NCI-H2029 treated with DMSO at 0.1 percent for 48 hours (cell line): ENCODE data around the gene KCNAB1.
"Not testable (repeated sequence)": the region's sequence is repeated elsewhere in the genome, so short reads cannot be mapped to it uniquely, and the experiment has no call there.

Experiments
- DNase-seq: peaks from one replicate; lab custom pipeline; 2025; lab: John Stamatoyannopoulos, UW

The KCNAB1 gene

DNA sequence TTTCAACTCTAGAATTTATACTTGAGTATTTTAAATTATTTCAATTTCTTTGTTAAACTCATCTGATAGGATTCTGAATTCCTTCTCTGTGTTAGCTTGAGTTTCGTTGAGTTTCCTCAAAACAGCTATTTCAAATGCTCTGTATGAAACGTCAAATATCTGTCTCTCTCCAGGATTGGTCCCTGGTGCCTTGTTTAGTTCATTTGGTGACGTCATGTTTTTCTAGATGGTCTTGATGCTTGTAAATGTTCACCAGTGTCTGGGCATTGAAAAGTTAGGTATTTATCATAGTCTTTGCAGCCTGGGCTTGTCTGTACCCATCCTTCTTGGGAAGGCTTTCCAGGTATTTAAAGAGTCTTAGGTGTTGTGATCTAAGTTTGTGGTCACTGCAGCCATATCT lies 151.1 kb downstream of the KCNAB1 start:
- no peak for DNase-seq

DNA sequence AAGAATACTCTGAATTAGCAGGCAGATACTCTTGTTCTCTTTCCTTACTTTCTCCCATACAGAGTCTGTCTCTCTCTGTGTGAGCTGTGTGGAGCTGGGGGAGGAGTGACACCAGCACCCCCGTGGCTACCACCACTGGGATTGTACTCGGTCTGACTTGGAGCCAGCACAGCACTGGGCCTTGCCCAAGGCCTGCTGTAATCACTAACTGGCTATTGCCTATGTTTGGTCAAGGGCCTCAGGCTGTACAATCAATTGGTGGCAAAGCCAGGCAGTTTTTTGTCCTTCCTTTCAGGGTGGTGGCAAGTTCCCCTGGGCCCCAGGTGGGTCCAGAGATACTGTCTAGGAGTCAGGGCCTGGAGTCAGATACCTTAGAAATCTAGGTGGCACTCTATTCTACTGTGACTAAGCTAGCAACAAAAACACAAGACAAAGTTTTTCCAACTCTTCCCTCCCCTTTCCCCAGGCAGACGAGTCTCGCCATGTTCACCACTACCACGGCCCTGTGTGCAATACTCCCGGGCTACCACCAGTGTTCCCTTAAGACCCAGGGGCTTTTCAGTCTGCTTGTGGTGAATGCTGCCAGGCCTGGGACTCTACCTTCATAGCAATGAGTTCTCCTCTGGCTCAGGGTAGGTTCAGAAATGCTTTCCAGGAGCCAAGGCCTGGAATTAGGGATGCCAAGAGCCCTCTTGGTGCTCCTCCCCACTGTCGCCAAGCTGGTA lies 151.8 kb downstream of the KCNAB1 start:
- DNase-seq = no peak

DNA sequence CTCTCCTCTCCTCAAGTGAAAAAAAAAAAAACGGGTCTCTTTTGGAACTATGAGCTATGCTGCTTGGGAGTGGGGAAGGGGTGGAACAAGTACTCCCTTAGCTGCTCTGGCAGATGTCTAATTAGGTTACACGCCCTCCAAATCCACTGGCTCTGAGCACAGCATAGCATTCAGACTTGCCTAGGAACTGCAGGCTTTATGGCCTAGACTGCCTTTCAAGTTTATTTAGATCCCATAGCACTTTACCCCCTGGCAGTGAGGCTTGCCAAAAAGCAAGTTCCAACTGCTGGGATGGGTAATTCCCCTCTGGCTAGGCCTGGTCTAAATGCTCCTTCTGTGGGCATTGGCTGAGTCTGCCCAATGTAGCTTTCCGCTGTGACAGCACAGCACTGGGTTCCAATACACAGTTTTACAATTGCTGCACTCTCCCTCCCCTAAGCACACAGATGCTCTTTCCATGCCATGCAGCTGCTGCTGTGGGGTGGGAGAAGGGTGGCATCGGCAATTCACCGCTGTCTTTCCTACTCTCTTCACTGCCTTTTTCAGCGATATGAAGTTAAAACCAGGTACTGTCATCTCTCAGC lies 152.8 kb downstream of the KCNAB1 start:
- no peak for DNase-seq

DNA sequence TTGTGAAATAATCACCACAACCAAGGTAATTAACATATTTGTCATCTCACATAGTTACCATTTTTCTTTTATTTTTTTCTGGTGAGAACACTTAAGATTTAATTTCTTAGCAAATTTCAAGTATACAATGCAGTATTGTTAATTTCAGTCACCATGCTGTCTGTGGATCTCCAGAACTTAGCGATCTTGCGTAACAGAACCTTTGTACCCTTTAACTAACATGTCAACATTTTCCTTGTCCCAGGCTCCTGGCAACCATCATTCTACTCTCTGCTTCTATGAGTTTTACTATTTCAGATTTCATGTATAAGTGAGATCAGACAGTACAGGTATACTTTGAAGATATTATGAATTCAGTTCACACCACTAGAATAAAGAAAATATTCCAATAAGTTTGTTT lies 154.4 kb downstream of the KCNAB1 start:
- no peak for DNase-seq

DNA sequence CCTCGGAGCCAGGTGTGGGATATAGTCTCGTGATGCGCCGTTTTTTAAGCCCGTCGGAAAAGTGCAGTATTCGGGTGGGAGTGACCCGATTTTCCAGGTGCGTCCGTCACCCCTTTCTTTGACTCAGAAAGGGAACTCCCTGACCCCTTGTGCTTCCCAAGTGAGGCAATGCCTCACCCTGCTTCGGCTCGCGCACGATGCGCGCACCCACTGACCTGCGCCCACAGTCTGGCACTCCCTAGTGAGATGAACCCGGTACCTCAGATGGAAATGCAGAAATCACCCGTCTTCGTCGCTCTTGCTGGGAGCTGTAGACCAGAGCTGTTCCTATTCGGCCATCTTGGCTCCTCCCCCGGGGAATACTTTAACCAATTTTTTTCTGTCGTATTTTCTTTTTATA lies 164.3 kb downstream of the KCNAB1 start:
- not testable (repeated sequence) for DNase-seq

DNA sequence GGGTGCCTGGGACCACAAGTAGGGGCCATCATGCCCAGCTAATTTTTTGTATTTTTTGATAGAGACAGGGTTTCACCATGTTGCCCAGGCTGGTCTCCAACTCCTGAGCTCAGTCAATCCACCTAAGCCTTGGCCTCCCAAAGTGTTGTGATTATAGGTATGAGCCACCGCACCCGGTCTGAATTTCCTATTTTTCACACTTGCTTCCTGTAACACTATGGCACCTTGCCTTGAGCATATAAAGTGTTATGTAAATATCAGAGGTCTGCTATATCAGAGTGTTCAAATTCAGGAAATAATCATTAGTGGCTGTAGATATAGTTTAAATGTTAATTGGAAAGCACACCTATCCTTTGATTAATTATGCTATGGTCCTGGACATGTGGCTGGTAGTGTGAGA lies 165.2 kb downstream of the KCNAB1 start:
- DNase-seq = no peak

DNA sequence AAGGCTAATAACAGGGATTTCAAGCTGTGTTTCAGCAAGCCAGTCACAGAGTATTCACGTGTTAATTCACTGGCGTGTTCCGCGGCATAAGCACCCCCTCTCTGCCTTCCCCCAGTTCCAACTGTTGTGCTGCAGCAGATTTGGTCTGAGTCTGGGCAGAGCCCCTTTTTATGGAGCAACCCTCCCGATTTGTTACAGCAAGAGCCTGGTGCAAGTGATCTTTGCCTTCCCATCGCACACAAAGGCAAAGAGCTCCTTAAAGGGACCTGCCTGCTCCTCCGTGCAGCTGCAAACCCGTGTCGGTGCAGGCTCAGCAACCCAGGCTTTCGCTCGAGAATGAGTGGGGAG lies 170.5 kb downstream of the KCNAB1 start:
- DNase-seq = no peak

DNA sequence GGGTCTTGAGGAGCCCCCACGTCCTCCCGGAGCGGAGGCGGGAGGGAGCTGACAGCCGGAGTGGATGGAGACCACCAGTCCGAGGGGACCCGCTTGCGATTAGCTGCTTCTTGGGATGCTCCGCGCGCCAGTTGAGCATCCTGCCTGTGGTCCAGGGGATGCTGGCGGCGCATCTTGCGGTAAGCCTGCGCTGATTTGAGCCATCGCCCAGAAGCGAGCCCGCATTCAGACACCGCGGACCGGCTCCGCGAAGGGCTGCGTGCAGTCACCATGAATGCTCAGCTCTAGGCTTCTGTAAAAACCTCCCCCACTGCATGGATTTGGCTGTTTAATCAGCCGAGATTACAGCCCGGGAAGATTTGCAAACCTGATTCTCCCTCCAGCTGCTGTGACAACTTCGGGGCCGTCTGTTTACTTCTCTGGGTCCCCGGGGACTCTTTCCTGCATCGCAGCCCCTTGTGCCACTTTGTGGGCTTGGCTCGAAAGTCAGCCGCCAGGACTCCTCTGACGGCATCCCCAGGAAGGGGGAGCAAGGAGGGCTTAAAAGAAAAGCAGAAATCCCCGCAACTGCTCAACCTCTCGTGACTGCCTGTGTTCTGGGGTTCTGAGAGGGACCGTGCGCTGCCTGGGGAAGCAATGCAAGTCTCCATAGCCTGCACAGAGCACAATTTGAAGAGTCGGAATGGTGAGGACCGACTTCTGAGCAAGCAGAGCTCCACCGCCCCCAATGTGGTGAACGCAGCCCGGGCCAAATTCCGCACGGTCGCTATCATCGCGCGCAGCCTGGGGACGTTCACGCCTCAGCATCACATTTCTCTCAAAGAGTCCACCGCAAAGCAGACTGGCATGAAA lies 171.1 kb downstream of the KCNAB1 start:
- DNase-seq = no peak

DNA sequence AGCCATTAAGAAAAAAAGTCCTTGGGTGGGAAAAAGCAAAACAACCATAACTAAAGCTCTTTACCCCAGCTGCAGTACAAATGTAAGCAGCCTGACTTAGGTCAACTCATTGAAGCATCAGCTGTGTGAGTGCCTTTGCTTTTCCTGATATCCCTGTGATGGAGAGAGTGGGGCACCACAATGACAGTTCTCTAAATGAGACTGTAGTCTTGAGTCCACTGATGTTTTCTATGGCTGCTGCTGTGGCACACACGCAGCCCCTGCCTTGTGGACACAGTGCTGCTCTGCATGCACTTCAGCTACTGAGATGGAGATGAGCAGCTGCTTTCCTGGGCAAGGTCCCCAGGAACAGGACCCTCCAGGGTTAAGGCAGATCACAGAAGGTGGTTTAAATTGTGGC lies 173.2 kb downstream of the KCNAB1 start:
- DNase-seq = no peak

DNA sequence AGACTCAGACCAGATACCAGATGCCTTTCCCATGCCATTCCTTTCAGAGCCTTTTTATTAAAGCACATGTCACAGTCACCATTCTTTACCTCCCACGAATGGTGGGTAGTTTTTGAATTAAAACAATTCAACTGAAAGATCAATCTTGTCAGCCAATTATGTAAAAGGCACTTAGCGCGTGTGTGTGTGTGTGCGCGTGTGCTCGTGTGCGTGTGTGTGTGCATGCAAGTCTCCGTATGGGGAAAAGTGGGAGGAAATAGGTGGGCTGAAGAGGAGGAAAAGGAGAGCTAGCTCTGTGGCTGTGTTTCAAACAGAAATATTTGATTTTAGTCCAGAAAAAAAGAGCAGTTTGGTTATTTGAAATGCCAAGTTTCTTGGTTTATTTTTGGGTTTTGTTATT lies 177.2 kb downstream of the KCNAB1 start:
- no peak for DNase-seq

DNA sequence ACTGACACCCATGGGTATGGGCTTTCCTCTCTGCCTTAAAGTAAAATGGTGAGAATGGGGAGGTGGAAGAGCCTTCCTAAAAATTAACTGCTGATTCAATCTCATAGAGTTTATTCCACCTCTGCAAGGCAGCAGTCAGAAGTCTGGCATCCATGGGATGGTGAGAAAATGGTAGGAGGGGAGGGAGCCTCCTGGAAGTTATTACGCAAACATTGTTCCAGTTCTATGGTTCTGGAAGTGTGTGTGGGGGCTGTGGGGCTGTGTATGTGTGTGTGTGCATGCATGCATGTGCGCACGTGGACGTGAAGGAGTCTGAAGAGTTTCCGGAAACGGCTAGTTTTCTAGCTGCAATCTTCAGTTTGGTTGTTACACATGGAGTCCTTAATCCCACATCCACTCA lies 177.6 kb downstream of the KCNAB1 start:
- no peak for DNase-seq

DNA sequence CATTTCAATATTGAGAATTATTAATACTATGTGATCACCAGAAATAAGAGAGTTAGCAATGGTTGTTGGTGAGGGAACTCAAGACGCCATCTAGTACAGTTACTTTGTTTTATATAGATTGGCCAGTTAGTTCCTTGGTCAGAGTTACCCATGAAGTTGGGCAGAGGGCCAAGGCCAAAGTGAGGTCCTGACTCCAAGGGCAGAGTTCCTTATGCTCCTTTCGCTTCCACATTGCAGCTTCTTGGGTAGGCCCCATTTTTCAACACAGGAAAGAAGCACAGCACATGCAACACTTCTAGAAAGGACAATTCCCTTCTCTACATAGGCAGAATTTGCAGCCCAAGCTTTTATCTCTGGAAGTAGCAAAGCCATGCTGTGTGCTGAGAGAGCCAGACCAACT lies 178.6 kb downstream of the KCNAB1 start:
- DNase-seq = no peak

DNA sequence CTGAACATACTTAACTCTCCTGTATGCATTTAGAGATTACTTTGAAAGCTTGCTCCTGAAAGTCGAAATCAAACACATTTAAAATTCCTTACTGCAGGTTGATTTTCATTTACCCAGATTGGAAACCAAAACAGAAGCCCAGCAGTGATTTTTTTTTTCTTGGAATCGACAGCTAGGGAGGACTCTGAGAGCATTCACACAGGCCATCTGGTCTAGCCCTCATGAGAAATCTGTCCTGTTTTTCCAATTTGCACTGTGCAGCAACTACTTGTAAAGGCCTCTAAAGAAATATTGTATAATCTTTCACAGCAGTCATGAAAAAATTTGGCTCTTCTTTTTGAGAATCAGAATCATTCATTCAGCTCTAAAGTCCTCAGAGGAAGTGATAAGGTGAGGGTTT lies 179.2 kb downstream of the KCNAB1 start:
- DNase-seq = no peak

DNA sequence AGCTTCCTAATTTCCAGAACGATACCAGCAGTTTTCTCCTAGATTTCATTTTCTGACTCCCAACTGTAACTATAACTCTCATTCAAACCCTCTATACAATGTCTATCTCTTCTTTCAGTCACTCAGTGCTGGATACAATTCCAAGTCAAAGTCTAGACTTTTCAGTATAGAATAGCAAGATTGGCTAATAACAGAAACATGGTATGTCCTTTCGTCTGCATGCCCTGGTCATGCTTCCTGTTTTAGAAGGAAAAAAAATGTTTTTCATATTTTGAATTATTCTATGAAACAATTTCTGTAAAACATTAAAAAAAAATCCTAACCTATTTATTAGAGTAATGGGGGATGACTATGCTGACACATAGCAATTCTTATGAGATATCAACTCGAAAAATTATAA lies 180.0 kb downstream of the KCNAB1 start:
- no peak for DNase-seq

DNA sequence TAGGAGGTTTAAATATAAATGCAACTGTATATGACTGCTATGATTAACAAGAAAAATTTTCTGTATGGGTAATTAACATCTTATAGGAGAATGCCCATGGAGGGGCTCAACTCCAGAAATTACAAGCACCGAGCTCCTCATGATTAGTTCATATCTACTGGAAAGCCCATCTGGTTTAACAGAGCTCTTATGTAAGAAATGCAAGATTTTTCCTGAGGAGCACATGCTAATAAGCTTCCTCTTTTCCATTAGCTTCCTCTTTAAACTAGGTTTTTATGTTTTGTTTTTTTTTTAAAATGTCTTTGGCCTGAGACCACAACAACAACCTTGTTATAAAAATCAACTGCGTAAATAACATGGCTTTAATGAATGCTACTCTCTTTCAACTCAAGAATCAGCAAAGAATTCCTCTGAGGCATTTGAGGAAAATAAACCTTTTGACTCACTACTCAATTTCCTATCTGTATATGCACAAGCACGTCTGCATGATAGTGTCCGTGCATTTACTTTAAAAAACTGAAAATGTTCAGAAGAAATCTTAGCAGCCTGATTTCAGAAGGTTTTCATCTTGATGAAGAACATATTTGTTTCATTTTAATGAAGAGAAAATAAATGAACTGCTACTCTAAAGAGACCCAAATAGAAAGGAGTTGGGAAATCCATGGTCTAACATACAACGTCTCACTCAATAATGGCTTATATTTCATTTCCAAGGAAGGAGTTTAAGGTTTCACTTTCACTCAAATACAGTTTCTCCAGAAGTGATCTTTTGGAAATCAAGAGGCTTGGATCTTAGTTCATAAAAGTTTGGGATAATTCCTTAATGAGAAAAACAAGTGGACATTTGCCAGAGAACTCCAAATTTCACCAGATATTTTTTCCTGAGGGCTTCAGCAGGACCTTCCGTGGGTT lies 180.8 kb downstream of the KCNAB1 start:
- no peak for DNase-seq

DNA sequence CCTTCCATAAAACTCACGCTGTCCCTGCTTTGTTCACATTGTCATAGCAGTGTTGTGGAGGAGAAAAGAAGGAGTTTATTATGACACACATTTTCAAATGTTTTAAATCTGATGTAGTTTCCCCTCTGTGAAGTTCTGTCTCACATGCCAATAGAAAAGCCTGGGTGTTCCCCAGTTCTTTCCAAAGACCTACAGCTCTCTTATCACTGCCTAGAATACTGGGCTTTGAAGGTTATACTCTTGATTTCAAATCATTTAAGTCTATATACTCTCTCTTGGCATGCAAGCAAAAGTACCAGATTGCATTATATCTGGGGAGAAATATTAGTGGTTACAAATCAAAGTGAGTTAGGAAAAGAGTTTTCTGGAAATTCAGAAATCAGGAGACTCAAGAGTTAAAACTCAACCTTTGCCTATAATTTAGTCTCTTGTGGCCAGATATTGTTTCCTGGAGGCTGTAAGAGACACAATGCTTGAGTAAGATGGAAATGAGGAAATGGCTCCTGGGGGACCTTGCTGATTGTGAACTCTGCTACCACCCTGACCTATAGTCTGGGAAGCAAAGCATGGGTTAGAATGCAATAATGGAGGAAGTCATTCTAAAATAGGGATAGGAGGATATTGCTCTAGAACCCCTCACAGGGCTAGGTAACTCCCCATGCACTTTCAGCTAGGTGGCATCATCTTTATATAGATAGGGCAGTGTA lies 182.8 kb downstream of the KCNAB1 start:
- DNase-seq = no peak

DNA sequence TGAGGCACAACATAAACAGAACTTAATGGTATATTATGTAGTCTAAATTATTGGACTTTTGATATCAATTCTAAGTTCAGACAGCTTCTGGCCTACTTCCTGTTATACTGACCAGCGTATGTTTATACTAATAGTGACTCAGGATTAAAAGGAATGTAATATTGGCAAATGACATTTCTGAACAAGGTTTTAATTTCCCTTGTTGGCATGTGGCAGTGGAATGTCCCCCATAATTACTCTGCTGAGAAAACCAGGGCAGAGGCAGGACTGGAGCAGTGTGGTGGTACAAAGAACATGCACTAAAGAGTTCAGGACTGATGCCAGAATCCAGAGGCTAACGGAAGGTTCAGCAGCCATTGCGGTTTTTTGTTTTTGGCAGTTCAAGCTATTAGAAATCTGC lies 184.0 kb downstream of the KCNAB1 start:
- DNase-seq = no peak

DNA sequence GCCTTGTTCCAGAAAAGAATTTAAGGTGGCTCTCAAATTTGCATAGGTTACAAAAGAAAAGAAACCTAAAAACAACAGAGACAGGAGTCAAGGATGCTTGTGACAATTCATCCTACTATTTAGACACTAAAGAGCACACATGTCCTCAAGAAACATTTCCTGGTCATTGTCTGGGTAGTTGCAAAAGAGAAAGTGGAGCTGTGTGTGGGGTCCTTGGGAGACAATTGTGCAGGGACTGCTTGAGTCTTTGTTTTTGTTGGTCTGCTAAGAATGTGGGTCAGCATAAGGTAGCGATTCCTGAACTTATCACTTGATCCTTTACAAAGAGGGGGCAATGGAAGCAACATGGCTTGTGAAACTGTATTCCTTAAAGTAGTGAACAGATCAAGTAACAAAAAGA lies 185.3 kb downstream of the KCNAB1 start:
- DNase-seq = no peak

DNA sequence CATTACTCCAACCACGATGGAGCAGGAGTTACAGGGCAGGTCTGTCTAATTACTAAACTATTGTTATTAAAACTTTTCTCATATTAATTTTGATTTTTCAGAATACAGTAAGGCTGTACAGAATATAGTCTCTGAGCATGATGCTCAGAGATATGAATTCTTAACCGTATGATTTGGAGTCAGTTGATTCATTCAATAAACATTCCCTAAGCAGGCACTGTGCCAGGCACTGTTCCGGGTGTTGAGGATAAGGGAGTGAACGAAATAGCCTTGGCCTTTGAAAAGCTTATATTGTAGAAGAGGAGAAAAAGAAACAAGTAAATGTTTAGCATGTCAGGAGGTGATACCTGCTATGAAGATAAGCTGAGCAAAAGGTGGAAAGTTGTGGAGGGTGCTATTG lies 187.3 kb downstream of the KCNAB1 start:
- DNase-seq = no peak

DNA sequence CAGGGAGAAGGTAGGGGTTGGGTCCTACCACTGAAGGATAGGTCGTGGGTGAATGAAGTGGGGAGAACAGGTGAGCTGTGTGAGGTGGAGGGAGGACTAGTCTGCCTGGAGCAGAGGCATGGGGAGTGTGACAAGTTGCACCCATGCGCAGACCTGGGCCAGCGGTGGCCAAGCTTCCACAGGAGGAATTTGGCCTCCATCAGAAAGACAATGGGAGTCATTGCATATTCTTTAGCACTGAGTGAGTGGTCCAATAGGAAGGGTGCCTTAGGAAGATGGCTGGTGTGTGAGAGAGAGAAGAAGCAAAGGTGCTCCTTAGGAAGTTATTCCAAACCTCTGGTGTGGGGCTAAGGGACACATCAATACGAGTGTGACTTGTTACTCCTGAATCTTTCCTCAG lies 191.1 kb downstream of the KCNAB1 start:
- DNase-seq = no peak

DNA sequence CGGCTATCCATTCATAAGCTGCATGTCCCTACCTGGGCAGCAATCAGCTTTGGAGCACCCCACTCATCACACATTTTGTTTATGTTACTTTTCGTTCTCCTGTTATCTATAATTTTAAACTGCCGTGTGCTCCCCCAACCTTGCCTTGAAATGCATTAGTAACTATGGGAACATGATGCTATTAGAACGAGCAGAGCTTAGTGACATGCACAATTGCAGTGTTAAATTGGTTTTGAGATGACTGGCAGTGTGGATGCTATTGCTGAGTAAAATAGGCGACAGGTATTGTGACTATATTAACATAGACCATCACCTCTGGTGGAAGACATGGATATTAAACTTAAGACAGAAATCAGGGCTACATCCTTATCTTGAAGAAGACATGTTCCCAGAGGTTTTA lies 191.6 kb downstream of the KCNAB1 start:
- DNase-seq = no peak

DNA sequence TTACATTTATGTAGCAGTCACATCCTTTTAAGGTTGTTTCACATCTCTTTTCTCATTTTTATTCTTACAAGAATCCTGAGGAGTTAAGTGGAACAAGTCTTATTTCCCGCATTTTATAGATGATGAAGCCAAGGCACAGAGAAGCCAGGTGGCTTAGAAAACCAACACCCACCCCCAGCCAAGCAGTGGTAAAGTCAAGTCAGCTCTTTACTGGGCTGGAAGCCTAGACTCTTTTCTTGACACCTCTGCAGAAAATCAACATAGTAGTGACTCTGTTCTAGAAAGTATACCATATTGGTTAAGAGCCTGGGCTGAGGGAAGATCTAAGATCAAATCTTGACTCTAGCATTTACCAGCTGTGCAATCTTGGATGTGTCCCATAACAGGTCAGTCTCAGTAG lies 195.7 kb downstream of the KCNAB1 start:
- DNase-seq = no peak
